ENCODE measurements around the gene NBAS. TPM values are rescaled to one million over a fixed set of nuclear protein-coding genes. Genes with fewer than 3 reads are reported as not detected.
A peak's percentile ranks its signal among the peaks of the same experiment; 100 is the strongest.

Gene NBAS
- total RNA-seq, 1 experiment from 2014 or later: 32.5 TPM

- no peaks in the 10 kb centered on the region for H3K27me3 ChIP-seq (ENCODE audit: insufficient read depth, low read length)
- H3K4me1 Mint-ChIP-seq: no peaks in the 10 kb centered on the region
- H3K27ac ChIP-seq (ENCODE audit: insufficient read length, low read depth, low read length): no peak overlapping the region
- TF ChIP-seq, protein P1, sequence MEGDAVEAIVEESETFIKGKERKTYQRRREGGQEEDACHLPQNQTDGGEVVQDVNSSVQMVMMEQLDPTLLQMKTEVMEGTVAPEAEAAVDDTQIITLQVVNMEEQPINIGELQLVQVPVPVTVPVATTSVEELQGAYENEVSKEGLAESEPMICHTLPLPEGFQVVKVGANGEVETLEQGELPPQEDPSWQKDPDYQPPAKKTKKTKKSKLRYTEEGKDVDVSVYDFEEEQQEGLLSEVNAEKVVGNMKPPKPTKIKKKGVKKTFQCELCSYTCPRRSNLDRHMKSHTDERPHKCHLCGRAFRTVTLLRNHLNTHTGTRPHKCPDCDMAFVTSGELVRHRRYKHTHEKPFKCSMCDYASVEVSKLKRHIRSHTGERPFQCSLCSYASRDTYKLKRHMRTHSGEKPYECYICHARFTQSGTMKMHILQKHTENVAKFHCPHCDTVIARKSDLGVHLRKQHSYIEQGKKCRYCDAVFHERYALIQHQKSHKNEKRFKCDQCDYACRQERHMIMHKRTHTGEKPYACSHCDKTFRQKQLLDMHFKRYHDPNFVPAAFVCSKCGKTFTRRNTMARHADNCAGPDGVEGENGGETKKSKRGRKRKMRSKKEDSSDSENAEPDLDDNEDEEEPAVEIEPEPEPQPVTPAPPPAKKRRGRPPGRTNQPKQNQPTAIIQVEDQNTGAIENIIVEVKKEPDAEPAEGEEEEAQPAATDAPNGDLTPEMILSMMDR (conservative IDR thresholded peaks at IDR 0.05): no peak
- no peak overlapping the region for H3K14ac ChIP-seq (ENCODE audit: insufficient read depth, low read length)
- H2BK120ac ChIP-seq (ENCODE audit: low read depth, low read length, poor library complexity, severe bottlenecking): no peak overlapping the region
- H4K20me1 ChIP-seq (ENCODE audit: control insufficient read depth, insufficient read depth, insufficient read length): no peaks in the 10 kb centered on the region
- no peak overlapping the region for H2BK12ac ChIP-seq (ENCODE audit: insufficient read length, low read depth, low read length)
- peaks cover 0 to 8% (median 0%) of the 10 kb centered on the region in 3 experiments; a peak in 4 of 7 replicates for H3K36me3 Mint-ChIP-seq (ENCODE audit: insufficient read depth in 1 of 3, low read depth in 3 of 3)
- no peak overlapping the region for H2AFZ ChIP-seq (ENCODE audit: low read length)
- no peaks in the 10 kb centered on the region for H3K79me1 ChIP-seq (ENCODE audit: insufficient read depth, low read depth, low read length, poor library complexity, severe bottlenecking)
- no peak overlapping the region for H4K91ac ChIP-seq (ENCODE audit: insufficient read length, low read depth, low read length)
- no peak overlapping the region for H4K8ac ChIP-seq (replicated peaks; ENCODE audit: insufficient read length, low read depth, low read length)
- no CpG with 5 or more reads among the region's 3 CpGs for WGBS (ENCODE audit: extremely low coverage, insufficient read length, low lambda C conversion rate)
- no peak overlapping the region for H3K4me3 Mint-ChIP-seq
- H2BK15ac ChIP-seq (ENCODE audit: low read depth, low read length): no peak overlapping the region
- H2AK5ac ChIP-seq (ENCODE audit: insufficient read length, low read length): no peak overlapping the region
- no peak overlapping the region for H3T11ph ChIP-seq (ENCODE audit: low read length)
- no peak overlapping the region for H3K18ac ChIP-seq (ENCODE audit: insufficient read length, low read depth, low read length)
- peak overlapping the region in 2 of 3 experiments; percentile 52 to 58; a peak in 4 of 7 replicates for H3K27ac Mint-ChIP-seq
- H3K23me2 ChIP-seq (ENCODE audit: insufficient read length, low read depth, low read length, poor library complexity, severe bottlenecking): no peaks in the 10 kb centered on the region
- H3K27me3 Mint-ChIP-seq (ENCODE audit: low read depth): no peaks in the 10 kb centered on the region
- DNase-seq: no peak
- no peaks in the 10 kb centered on the region for H3K79me2 ChIP-seq (ENCODE audit: insufficient read depth, low read length)
- H2BK20ac ChIP-seq (ENCODE audit: low read depth, low read length, poor library complexity, severe bottlenecking): no peak overlapping the region
- H3K9ac ChIP-seq (ENCODE audit: extremely low read depth, insufficient read length, low read length): no peak overlapping the region
- no peaks in the 10 kb centered on the region for H3K9me3 Mint-ChIP-seq
- H4K5ac ChIP-seq (ENCODE audit: insufficient read length, low read depth, low read length): no peak overlapping the region
- H3K4me2 ChIP-seq (ENCODE audit: insufficient read depth, insufficient read length, low read length): no peak overlapping the region
- no peak overlapping the region for H3K23ac ChIP-seq (ENCODE audit: insufficient read length, low read depth, low read length)
- H2BK5ac ChIP-seq (ENCODE audit: insufficient read length, low read length): no peak overlapping the region
- no peaks in the 10 kb centered on the region for H3K4me1 ChIP-seq (ENCODE audit: insufficient read depth, low read length)
- no peaks in the 10 kb centered on the region for H3K9me3 ChIP-seq (ENCODE audit: control insufficient read depth, low read depth, low read length)
- no peak overlapping the region for H3K4ac ChIP-seq (ENCODE audit: low read depth, low read length)
- no peak overlapping the region for H3K56ac ChIP-seq (ENCODE audit: insufficient read length, low read depth, low read length)
These were observed 171.2 kb downstream of the NBAS start for GRCh38 chr2:15389895-15390294.
